DND-41 (cell line): ENCODE measurements around the gene KCNJ16.

Experiments
- ATAC-seq: fragments of 200-7000 bp; cut with Tn5 transposase; 3 replicates; pipeline ENCODE4 v1.9.1; 2021; ENCODE audit warnings: low read depth; ENCODE audit not compliant: insufficient read depth
- DNase-seq: peaks from one replicate; pipeline ENCODE4 v3.0.0-alpha.2; 2020
- H2AFZ ChIP-seq: 2 replicates; pipeline ENCODE4 v1.6.0; 2012; ENCODE audit warnings: low read depth, low read length
- H3K27ac ChIP-seq: 2 replicates; pipeline ENCODE4 v1.5.1; 2012; ENCODE audit warnings: low read length, inconsistent platforms
- H3K27me3 ChIP-seq: fragments of 200-600 bp; sonication (generic); 2 replicates; pipeline ENCODE4 v1.6.0; 2012; ENCODE audit warnings: low read length, mild to moderate bottlenecking, inconsistent platforms; ENCODE audit not compliant: insufficient read depth, poor library complexity
- H3K36me3 ChIP-seq: 2 replicates; pipeline ENCODE4 v1.5.1; 2012; ENCODE audit warnings: low read length, inconsistent platforms; ENCODE audit not compliant: insufficient read depth
- H3K4me1 ChIP-seq: 2 replicates; pipeline ENCODE4 v1.5.1; 2012; ENCODE audit warnings: mild to moderate bottlenecking, low read length; ENCODE audit not compliant: insufficient read depth
- H3K4me2 ChIP-seq: 2 replicates; pipeline ENCODE4 v1.6.0; 2012; ENCODE audit warnings: mild to moderate bottlenecking, moderate library complexity, low read length, inconsistent platforms; ENCODE audit not compliant: insufficient read depth
- H3K4me3 ChIP-seq, 2 experiments: fragments of 200-600 bp in 1 of 2; shearing (Covaris generic) in 1 of 2; 2 replicates each; pipeline ENCODE4 v1.5.1; 2012 to 2016; ENCODE audit warnings: inconsistent platforms in 2 of 2, low read length in 2 of 2, mild to moderate bottlenecking in 2 of 2, low read depth in 1 of 2, moderate library complexity in 1 of 2
- H3K79me2 ChIP-seq: 2 replicates; pipeline ENCODE4 v1.6.0; 2012; ENCODE audit warnings: low read length, inconsistent platforms; ENCODE audit not compliant: insufficient read depth
- H3K9ac ChIP-seq: 2 replicates; pipeline ENCODE4 v1.6.0; 2012; ENCODE audit warnings: low read depth, mild to moderate bottlenecking, inconsistent platforms, low read length, moderate library complexity
- H3K9me3 ChIP-seq: 2 replicates; pipeline ENCODE4 v1.5.1; 2012; ENCODE audit warnings: low read length, moderate library complexity, mild to moderate bottlenecking, inconsistent platforms; ENCODE audit not compliant: insufficient read depth, severe bottlenecking
- H4K20me1 ChIP-seq: 2 replicates; pipeline ENCODE4 v1.6.0; 2012; ENCODE audit warnings: low read length; ENCODE audit not compliant: insufficient read depth
- CTCF ChIP-seq: IDR thresholded peaks from 2 replicates; pipeline ENCODE4 v1.5.1; 2012; ENCODE audit warnings: borderline replicate concordance, low read length, moderate library complexity, mild to moderate bottlenecking; ENCODE audit not compliant: poor library complexity, severe bottlenecking; ENCODE audit errors: extremely low read depth
- EZH2 ChIP-seq: IDR thresholded peaks from 3 replicates; pipeline ENCODE4 v1.6.1; 2012; ENCODE audit warnings: borderline replicate concordance, low read depth, mild to moderate bottlenecking, moderate library complexity, low read length, inconsistent platforms; ENCODE audit not compliant: severe bottlenecking

Gene KCNJ16

DNA sequence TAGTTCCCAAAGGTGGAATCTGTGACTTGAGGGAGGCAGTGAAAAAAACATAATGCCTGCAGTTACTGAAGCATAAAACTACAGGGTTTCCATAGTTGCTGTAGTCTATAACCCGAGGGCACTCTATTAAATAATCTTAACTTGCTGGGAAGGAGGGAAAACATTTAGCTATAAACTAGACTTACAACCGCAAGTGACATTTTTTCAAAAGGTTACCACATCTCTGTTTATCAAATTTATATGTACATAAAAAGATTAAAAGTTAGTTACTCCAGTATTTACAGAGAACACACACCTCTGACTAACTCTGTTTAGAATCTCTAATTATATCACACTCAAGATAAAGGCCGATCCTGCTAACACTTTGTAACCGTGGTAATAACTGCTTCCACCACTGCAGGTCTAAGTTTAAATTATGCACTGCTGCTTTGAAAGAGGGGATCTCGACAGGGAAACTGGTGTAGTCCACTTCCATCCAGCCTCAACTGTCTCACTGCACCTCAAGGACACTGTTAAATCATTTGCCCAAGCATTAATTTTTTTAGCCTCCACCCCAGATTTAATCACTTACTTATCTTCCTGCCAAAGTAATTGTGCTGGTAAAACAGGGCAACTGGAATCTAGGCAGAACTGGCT is 14.6 kb downstream of the KCNJ16 start:
- Histone ChIP-seq H3K4me3 (no peak overlapping the region), H3K9me3 (no peaks in the 10 kb centered on the region), H2AFZ (no peak overlapping the region), H3K79me2 (no peaks in the 10 kb centered on the region), H3K27me3 (no peaks in the 10 kb centered on the region), H3K36me3 (no peaks in the 10 kb centered on the region), H3K4me2 (no peak overlapping the region), H3K27ac (no peak overlapping the region), H4K20me1 (no peaks in the 10 kb centered on the region), H3K4me1 (no peaks in the 10 kb centered on the region), H3K9ac (no peak overlapping the region)
- no peak for TF ChIP-seq CTCF
- TF ChIP-seq EZH2: no peak
- no peak for DNase-seq
- no peak for ATAC-seq

DNA sequence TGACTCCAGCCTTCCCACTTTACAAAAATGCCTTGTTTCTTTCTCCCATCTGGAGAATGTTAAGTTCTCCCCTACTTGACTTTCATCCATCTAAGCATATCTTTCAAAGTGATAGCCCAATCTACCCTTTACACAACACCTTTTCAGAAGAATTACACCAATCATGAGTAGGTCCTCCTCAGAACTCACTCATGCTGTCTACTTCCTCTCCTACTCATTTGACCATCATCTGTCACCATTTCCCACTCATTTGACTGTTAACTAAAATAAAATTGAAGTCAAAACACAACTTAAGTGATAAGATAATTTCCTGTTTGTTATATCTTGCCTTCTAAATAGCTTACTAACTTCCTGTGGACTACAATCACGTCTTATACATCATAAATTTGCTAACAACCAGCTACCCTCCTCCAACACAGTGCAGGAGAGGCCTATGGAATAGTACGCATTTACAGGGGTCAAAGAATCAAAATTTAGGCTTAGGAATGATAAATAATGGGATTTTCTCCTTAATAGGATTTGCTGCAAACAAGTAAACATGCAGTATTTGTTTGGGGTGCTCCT is 16.1 kb downstream of the KCNJ16 start:
- no peak overlapping the region for H2AFZ ChIP-seq
- DNase-seq (no peak), ATAC-seq (no peak)
- no peaks in the 10 kb centered on the region for H3K9me3 ChIP-seq
- H4K20me1 ChIP-seq: no peaks in the 10 kb centered on the region
- TF ChIP-seq EZH2 (no peak), CTCF (no peak)
- no peaks in the 10 kb centered on the region for H3K27me3 ChIP-seq
- no peak overlapping the region for H3K4me3 ChIP-seq
- no peaks in the 10 kb centered on the region for H3K4me1 ChIP-seq
- no peaks in the 10 kb centered on the region for H3K79me2 ChIP-seq
- H3K9ac ChIP-seq: no peak overlapping the region
- no peak overlapping the region for H3K27ac ChIP-seq
- H3K4me2 ChIP-seq: no peak overlapping the region
- H3K36me3 ChIP-seq: no peaks in the 10 kb centered on the region

DNA sequence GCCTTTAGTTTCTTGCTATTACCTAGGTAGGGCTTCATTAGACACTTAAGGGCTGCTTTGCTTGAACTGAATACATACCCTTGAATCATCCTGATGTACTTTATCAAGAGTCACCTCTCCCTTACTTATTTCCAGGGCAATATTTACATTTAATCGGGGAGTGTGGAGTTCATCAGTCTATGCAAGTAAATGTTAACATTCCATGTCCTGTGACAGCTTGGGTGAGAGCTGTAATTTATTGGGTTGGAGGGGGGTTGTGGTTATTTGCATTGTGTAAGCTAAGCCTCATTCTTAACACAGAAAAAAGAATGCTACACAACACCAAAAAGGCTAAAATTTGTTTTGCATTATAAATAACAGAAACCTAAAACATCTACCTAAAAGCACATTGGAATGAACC is 16.7 kb downstream of the KCNJ16 start:
- Histone ChIP-seq H3K9ac (no peak overlapping the region), H3K27me3 (no peaks in the 10 kb centered on the region), H2AFZ (no peak overlapping the region), H3K27ac (no peak overlapping the region), H3K4me1 (no peaks in the 10 kb centered on the region), H3K9me3 (no peaks in the 10 kb centered on the region), H3K36me3 (no peaks in the 10 kb centered on the region), H3K4me3 (no peak overlapping the region), H4K20me1 (no peaks in the 10 kb centered on the region), H3K79me2 (no peaks in the 10 kb centered on the region), H3K4me2 (no peak overlapping the region)
- ATAC-seq (no peak), DNase-seq (no peak)
- TF ChIP-seq CTCF: no peak
- TF ChIP-seq EZH2: no peak
